MG63 (cell line): ENCODE data around the gene ALS2CL. TPM values are rescaled to one million over a fixed set of nuclear protein-coding genes. Genes with fewer than 3 reads are reported as not detected.

ENCODE experiments used
- DNase-seq: peaks from one replicate; pipeline ENCODE4 v3.0.0-alpha.2; 2020
- H3K27me3 ChIP-seq: fragments of 250-450 bp; sonication (Bioruptor Pico); 2 replicates; pipeline ENCODE4 v1.5.1; 2020; ENCODE audit warnings: mild to moderate bottlenecking, moderate library complexity
- H3K36me3 ChIP-seq: fragments of 250-450 bp; sonication (Bioruptor Pico); 2 replicates; pipeline ENCODE4 v1.5.1; 2020; ENCODE audit warnings: mild to moderate bottlenecking, moderate library complexity
- H3K4me3 ChIP-seq: fragments of 250-450 bp; sonication (Bioruptor Pico); 2 replicates; pipeline ENCODE4 v1.5.1; 2020; ENCODE audit warnings: mild to moderate bottlenecking, moderate library complexity
- H3K9me3 ChIP-seq: fragments of 250-450 bp; sonication (Bioruptor Pico); 2 replicates; pipeline ENCODE4 v1.5.1; 2020; ENCODE audit warnings: mild to moderate bottlenecking, moderate library complexity
- total RNA-seq: library from RNA; depleted of rRNA; stranded (reverse); fragments of >200 nt; shearing (Covaris generic); gene quantifications from 2 replicates; pipeline ENCODE4 v1.2.3, GENCODE V29; 2014; ENCODE audit warnings: low replicate concordance

ALS2CL gene
- total RNA-seq, 1 experiment from 2014 or later, result 1.2 TPM

DNA sequence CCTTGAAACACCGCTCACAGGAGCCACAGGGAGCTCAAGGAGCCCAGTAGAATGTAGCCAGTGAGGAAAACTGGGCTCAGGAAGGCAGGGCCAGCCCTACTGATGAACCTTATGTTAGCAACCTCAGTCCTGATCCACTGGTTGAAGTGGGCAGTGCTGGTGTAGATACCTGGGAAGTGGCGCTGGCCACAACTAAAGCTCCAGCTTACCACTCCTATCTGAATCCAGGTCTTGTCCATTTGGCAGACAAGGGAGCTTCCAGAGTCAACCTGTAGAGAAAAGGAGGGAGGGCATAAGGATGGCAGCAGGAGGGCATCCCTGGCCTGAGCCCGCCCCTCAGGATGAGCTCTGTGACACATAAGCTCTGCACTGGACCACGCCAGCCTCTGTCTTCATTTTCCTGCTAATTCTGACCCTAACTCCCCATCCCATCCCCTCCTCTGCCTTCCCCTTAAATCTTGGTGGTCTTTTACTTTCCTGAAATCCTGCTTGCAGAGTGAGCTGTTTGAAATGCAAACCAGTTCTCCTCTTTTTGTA, 26.3 kb upstream of the ALS2CL start:
- Histone ChIP-seq H3K4me3 (no peak overlapping the region), H3K36me3 (no peaks in the 10 kb centered on the region), H3K27me3 (no peaks in the 10 kb centered on the region), H3K9me3 (no peaks in the 10 kb centered on the region)
- DNase-seq, result no peak

DNA sequence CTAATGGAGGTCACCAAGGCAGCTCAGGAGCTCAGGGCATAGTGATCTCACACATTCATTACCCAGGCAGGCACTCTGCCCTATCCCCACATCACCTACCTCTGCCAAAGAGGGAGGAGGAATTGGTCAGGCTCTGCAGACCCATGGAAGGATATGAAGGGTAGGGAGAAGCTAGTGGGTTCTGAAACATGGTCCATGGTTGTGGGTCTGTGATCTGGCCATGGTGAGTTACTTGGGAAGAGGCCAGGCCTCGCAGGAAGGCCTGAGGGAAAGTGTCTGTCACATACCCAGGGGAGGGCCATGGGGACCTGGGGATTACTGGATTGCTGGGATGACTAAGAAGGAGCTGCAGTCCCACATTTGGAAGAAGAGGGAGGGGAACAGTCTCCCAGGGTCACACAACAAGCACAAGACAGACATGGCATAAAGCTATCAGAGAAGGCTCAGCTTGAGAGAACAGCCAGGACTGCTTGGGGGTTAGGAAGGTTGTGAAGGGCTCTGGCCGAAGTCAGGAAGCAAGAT, 25.6 kb upstream of the ALS2CL start:
- no peak for DNase-seq
- Histone ChIP-seq H3K36me3 (no peaks in the 10 kb centered on the region), H3K27me3 (no peaks in the 10 kb centered on the region), H3K4me3 (no peak overlapping the region), H3K9me3 (no peaks in the 10 kb centered on the region)

DNA sequence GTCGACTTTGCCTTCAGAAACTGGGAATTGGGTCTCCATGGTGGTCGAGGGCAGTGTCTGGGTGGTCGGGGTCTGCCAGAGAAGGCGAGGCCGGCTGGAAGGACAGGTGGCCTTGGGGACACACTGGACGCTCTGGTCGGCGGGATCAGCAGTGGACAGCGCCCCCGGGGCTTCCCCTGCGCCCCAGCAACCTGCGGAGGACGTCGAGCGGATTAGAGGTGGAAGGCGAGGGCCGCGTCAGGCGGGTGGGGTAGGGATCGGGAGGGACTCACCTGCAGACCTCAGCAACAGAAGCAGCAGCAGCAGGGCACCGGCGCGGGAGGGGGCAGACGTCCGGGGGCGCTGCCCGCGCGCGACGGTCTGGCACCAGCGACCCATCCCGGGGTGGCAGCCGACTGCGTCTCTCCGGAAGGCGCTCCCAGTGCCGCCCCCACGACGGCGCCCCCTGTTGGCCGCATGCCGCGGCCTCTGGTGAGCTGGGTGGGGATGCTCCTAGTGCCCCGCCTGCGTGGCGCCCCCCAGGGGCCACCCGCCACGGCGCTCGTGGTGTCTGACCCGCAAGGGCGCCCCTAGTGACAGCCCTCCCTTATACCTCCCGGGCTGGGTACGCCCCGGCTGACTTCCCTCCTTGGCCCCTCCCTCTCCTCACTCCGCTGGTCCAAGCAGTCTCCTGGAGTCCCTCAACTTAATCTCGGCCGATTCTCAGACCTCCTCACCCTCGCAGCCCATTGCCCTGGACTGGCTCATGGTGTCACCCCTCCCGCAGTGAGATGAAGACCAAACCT, 24.2 kb upstream of the ALS2CL start, which contains the start of gene PRSS50:
TSS of gene PRSS50 (minus strand) at position 423 of the 785 bp plus-strand sequence. CDS start at position 378, 45 bp downstream.
- no peaks in the 10 kb centered on the region for H3K36me3 ChIP-seq
- no peaks in the 10 kb centered on the region for H3K9me3 ChIP-seq
- H3K4me3 ChIP-seq, result no peak within 1 kb of the TSS
- H3K27me3 ChIP-seq, result no peaks in the 10 kb centered on the region
- DNase-seq, result no peak

DNA sequence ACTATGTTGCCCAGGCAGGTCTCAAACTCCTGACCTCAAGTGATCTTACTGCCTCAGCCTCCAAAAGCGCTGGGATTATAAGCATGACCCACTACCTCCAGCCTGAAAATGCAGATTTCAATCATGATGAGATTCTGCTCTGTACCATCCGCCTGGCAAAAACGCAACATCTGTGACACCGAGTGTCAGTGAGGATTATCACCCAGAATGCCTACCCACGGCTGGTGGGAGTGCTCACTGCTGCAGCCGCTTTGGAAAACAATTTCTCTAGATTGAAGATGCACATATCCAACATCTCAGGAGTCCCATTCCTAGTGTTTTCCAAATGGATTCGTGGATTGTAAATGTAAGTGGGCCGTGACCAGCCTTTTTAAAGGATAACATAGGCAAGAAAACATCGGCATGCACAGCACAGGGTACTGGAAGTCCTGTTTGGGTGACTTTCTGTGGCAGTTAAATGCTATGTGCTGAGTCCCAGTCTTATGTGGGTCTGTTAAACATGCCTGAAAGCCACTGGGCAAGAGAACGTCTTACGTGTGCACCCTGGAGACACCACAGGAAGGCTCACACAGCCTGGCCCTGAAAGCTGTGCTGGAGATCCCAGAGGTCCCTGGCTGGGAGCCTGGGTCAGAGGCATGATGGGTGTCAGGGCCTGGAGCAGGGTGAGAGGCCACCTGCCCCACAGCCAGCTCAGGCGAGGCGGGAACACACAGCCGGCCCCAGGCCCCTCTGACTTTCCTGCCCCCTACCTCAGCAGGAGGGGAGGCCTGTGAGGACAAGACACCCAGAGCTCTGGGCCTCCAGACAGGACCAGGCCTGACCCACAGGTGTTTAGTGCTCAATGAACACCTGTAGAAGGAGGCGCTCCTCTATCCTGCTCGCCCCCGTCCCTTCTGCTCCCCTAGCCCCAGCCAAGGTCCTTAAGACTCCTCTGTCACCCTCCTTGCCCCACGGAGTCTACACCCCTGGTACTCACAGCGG, 23.3 kb upstream of the ALS2CL start:
- H3K36me3 ChIP-seq, result no peaks in the 10 kb centered on the region
- no peak overlapping the region for H3K4me3 ChIP-seq
- no peak for DNase-seq
- H3K27me3 ChIP-seq, result no peaks in the 10 kb centered on the region
- no peaks in the 10 kb centered on the region for H3K9me3 ChIP-seq

DNA sequence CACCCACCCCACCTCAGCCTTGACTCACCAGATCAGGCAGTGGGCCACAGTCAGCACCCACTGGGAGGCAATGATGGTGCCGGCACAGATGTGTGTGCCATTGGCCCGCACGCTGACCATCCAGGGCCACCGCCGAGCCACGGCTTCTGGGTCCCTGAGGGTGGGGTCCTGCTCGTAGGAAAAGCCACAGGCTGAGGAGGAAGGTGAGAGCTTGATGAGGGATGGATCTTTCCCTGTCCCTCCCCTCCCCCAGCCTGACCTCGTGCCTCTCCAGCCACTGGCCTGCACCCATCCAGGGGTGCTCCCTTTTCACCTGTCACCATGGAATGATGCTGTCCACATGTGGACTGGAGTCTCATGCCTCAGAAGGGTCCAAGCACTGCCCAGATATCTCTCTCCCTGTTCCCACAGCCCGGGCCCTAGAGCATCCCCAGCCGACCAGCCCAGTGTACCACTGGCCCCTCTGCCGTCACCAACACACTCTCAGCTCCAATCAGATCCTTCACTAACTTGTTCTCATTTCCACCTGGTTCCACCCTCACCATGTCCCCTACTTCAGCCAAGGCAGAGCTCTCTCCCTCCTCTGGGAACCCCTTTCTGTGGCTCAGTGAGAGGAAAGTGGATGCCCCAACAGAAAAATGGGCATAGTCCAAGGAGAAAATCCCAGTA, 22.2 kb upstream of the ALS2CL start:
- H3K9me3 ChIP-seq, result no peaks in the 10 kb centered on the region
- H3K27me3 ChIP-seq, result no peaks in the 10 kb centered on the region
- no peak overlapping the region for H3K4me3 ChIP-seq
- no peaks in the 10 kb centered on the region for H3K36me3 ChIP-seq
- DNase-seq, result no peak

DNA sequence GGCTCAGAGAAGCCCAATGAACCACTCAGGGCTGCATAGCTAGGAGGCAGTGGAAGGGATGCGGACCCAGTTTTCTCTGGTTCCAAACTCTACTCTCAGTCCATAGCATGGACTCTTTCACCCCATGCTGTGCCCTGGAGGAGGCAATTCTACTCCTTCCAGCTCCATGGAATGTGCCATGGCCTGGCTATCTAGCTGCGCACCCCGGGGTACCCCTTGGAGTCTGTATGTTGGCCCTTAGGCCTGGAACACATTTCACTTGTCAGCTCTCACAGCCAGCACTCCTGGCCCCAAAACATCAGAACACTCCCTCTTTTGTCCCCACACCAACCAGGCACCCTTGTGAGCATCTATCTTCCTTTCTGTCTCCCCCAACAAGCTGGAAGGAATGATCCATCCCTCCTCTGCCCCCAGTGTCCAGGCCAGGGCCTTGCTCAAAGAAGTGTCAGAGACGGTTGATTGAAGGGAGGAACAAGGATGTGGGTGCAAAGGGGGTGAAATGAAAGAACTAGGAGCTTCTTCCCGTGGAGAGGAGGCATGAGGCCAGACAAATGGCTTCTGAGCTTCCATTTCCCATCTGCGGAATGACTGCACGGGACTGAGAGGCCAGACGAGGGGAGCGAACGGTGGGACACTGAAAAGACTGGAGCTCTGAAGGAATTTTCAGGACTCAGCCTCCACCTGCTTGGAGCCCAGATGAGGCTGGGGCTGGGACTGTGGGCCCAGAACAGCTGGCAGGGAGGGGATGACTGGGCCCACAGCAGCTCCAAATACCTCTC, 21.4 kb upstream of the ALS2CL start:
- DNase-seq, result no peak
- no peaks in the 10 kb centered on the region for H3K36me3 ChIP-seq
- H3K27me3 ChIP-seq, result no peaks in the 10 kb centered on the region
- H3K4me3 ChIP-seq, result no peak overlapping the region
- no peaks in the 10 kb centered on the region for H3K9me3 ChIP-seq

DNA sequence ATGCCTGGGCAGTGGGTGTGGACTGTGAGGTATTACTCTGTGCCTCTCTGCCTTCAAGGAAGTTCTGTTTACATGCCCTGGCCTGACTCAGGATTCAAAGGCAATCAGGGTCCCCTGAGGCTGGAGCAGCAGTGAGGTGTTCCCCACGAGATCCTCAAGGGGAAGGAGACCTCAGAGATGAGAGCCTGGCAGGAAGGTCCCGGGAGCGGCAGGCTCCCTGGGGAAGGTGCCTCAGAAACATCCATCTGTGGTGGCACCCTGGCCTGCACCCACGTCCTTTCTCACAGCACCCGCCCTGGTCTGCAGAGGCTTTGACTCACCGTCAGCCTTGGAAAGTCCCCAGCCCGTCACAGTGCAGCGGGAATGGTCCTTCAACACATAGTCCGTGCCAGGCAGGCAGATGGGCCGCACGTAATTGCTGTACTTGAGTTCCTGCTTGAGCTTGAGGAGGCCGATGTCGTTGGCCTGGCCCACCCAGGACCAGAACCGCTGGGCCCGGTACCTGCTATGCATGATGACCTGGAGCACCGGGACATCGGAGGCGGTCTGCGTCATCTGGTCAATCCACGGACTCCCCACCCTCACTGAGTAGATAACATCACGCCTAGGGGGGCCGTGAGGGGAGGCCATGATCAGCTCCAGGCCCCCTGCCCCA, 20.5 kb upstream of the ALS2CL start:
- no peak overlapping the region for H3K4me3 ChIP-seq
- no peaks in the 10 kb centered on the region for H3K27me3 ChIP-seq
- no peaks in the 10 kb centered on the region for H3K9me3 ChIP-seq
- no peaks in the 10 kb centered on the region for H3K36me3 ChIP-seq
- no peak for DNase-seq

DNA sequence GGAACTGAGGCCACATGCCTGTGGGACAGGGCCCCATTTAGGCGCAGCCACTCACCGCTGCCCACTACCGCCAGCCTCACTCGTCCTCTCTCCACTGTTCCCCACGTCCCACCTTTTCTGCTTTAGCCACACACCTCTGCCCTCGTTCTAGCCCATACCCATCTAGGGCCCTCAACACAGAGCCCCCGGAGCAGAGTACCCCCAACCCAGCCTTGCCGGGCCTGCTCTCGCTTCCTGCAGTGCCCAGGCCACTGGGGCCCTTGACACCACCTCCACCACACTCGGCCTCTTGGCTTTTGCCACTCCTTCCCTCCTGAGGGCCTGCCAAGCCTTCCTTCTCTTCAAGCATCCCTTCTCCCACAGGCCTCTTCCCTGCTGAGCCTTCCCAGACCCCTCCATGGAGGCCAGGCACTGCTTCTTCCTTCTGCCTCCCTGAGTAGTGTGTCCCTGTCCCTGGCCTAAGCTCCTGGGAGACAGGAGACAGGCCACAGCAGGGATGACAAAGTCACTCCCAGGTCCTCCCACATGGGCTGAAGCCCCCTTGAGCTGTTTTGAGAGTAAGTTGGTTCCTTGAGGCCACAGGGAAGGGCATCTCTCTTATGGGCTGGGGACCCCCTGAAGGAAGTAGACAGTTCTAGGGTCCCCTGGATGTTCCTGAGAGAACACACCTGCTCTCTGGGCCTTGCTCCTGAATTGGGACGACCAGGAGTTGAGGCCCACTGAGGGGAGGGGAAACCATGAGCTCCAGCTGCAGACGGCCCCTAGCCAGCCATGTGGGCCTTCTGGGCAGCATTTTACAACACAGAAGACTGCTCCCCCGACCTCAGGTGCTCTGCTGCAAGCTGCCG, 19.8 kb upstream of the ALS2CL start:
- DNase-seq, result no peak
- Histone ChIP-seq H3K9me3 (no peaks in the 10 kb centered on the region), H3K36me3 (no peaks in the 10 kb centered on the region), H3K4me3 (no peak overlapping the region), H3K27me3 (no peaks in the 10 kb centered on the region)

DNA sequence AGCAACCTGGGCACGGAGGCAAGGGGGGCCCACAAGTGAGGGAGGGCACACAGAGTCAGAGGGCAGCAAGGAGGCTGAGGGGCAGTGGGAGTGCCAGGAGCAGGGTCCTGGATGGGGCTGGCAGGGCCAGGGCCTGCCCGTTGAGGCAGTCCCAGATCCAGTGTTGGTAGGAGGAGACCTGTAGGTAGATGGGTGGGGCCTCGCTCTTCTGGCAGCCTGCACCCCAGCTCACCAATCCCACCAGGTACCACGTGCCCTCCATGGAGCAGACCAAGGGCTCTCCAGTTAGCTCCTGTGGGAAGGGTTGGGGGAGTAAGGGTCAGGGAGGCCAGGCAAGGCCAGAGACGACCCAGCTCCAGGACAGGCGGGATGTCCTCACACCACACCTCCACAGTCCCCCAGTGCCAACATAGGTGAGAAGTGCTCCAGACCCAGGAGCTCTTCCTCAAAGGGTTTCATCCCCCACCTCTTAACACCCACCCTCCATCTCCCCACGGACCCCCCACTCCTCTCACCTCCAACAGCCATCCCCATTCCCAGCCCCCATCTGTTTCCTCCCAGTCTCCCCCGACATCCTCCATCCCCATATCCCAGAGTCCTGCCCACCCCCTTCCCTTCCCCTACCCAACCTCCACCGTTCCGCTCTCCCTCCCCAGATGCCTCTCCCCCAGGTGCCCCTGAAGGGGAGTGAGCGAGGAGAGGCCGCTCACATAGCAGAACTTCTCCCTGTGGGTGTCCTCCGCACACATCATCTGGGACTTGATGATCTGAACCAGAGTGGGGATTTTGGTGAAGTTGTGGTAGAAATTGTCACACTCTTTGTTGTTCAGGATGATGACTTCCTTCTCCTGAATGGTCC, 18.9 kb upstream of the ALS2CL start:
- DNase-seq, result no peak
- Histone ChIP-seq H3K27me3 (no peaks in the 10 kb centered on the region), H3K36me3 (no peaks in the 10 kb centered on the region), H3K9me3 (no peaks in the 10 kb centered on the region), H3K4me3 (no peak overlapping the region)

DNA sequence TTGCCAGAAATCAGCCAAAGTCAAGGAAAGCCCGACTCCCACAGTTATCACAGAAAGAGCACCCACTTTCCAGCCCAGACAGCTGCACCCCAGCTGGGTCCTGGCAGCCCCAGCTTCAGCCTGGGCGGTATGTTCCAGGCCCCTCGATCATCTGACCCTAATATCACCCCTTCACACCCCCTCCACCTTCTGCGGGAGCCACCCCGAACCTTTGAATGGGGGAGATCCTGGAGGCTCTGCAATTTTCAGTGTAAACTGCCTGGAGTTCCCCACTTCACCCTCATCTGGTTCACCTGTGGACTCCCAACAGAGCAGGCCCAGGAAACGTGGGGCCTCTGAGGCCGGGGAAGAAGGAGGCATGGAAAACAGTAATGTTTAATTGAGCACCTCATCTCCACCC, 18.3 kb upstream of the ALS2CL start:
- Histone ChIP-seq H3K27me3 (no peaks in the 10 kb centered on the region), H3K9me3 (no peaks in the 10 kb centered on the region), H3K4me3 (no peak overlapping the region), H3K36me3 (no peaks in the 10 kb centered on the region)
- DNase-seq, result no peak

DNA sequence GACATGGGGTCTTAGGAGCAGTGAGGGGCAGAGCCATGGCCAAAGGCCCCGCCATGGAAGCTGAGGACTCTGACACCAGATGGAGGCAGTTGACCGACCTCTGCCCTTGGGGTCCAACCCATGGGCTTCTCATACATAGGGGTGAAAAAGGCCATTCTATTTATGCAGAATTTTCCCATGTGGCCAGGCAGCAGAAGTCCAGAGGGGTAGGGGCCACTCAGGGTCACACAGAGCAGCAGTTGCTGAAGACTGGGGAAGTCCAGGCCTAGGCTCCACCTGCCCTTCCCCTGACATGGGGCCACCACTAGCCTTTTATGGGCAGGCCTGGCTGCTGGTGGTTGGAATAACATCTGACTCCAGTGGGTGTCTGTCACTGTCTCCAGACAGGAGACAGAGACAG, 17.8 kb upstream of the ALS2CL start:
- no peak for DNase-seq
- Histone ChIP-seq H3K9me3 (no peaks in the 10 kb centered on the region), H3K4me3 (no peak overlapping the region), H3K27me3 (no peaks in the 10 kb centered on the region), H3K36me3 (no peaks in the 10 kb centered on the region)

DNA sequence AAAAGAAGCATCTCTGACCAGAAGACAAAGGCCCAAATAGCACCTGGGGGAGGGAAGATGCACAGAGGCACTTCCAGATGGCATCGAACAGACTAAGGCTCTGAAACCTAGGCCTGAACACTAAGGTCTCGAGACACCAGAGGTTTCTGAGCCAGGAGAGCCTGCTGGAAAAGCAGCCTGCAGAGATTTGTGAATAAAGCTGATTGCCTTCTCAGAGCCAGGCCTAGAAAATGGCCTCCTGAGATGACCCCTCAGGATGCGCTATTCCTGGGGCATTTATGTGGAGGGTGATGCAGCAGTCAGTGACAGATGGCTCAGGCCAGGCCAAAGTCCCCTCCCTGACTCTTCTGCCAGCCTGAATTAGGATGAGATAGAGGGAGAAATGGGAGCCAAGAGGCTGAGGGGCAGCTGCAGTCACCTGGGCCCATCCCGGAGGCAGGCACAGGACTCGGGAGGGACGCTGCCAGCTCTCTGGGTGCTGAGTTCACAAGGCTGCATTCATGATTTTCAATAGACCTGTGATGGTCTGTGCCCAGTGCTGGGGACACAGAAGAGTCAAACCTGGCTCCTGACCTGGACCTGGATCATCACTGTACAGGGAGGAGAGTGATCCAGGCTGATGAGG, 17.3 kb upstream of the ALS2CL start:
- H3K36me3 ChIP-seq, result no peaks in the 10 kb centered on the region
- no peaks in the 10 kb centered on the region for H3K27me3 ChIP-seq
- no peak for DNase-seq
- H3K9me3 ChIP-seq, result no peaks in the 10 kb centered on the region
- H3K4me3 ChIP-seq, result no peak overlapping the region

DNA sequence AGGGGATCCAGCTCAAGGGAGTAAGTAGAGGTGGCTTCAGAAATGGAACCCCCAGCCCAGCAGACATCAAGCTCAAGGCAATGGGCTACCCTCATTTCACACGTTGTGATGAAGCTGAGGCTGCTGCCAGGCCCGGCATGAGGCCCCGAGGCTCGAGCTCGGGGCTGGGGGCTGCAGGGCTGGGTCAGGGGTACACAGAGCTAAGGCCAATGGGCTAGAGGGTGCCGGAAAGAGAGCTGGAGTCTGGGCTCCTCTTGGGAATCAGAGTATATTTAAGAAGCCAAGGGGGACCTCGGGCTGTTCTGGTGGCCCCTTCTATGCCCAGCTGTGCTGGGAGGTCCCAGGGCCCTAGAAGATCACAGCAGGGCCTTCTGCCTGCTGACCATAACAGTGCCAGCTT, 16.8 kb upstream of the ALS2CL start:
- Histone ChIP-seq H3K36me3 (no peaks in the 10 kb centered on the region), H3K9me3 (no peaks in the 10 kb centered on the region), H3K27me3 (no peaks in the 10 kb centered on the region), H3K4me3 (no peak overlapping the region)
- DNase-seq, result no peak

DNA sequence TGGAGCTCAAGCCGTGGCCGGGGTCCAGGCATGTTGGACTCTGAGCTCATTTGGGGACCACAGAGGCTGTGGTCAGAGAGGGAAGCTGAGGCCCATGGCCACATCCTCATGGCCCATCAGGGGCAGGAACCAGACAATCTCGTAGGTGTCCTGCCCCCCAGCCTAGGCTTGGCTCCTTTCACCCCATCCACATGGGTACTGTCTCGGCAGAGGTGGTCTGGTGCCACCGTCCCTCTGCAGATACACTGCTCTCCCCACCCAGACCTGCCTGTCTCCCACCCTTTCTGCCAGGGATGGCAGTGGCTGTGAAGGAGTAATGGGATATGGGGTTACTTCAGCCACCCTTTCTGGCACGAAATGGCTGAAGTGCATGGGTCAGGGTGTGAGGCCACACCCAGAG, 16.2 kb upstream of the ALS2CL start:
- Histone ChIP-seq H3K9me3 (no peaks in the 10 kb centered on the region), H3K36me3 (no peaks in the 10 kb centered on the region), H3K27me3 (no peaks in the 10 kb centered on the region), H3K4me3 (no peak overlapping the region)
- no peak for DNase-seq
